HG03025 (cell line): ENCODE measurements around the gene SHISAL1.
"Not testable (repeated sequence)": the region's sequence is repeated elsewhere in the genome, so short reads cannot be mapped to it uniquely, and the experiment has no call there.

Experiments used
- ATAC-seq: cut with Tn5 transposase; IDR thresholded peaks from one replicate; pipeline ENCODE4 v1.9.1; 2021; ENCODE audit warnings: mild to moderate bottlenecking, moderate library complexity; ENCODE audit not compliant: unreplicated experiment, low FRiP score

SHISAL1 gene

GRCh38 chr22:44329179-44329796 lies 16.5 kb upstream of the SHISAL1 start:
- ATAC-seq: no peak

- ATAC-seq: no peak
Observed at GRCh38 chr22:44328762-44329161, 16.0 kb upstream of the SHISAL1 start.

- no peak for ATAC-seq
Observed at GRCh38 chr22:44328326-44328725, 15.6 kb upstream of the SHISAL1 start.

- no peak for ATAC-seq
Observed at GRCh38 chr22:44326491-44326885, 13.7 kb upstream of the SHISAL1 start.

GRCh38 chr22:44325718-44326490 lies 13.2 kb upstream of the SHISAL1 start:
- ATAC-seq: no peak

- ATAC-seq: not testable (repeated sequence)
Observed at GRCh38 chr22:44323140-44323790, 10.5 kb upstream of the SHISAL1 start.

- no peak for ATAC-seq
Observed at GRCh38 chr22:44319685-44320084, 6.9 kb upstream of the SHISAL1 start.

- no peak for ATAC-seq
Observed at GRCh38 chr22:44318751-44319150, 6.0 kb upstream of the SHISAL1 start.

GRCh38 chr22:44317886-44318637 lies 5.3 kb upstream of the SHISAL1 start:
- no peak for ATAC-seq

GRCh38 chr22:44317123-44317444 lies 4.3 kb upstream of the SHISAL1 start:
- no peak for ATAC-seq

GRCh38 chr22:44316393-44317122 lies 3.8 kb upstream of the SHISAL1 start:
- ATAC-seq: no peak

- no peak for ATAC-seq
Observed at GRCh38 chr22:44314425-44315067, 1.8 kb upstream of the SHISAL1 start.

GRCh38 chr22:44313385-44314006 lies 745 bp upstream of the SHISAL1 start:
- ATAC-seq: no peak

GRCh38 chr22:44311855-44312170 lies 938 bp downstream of the SHISAL1 start:
- no peak for ATAC-seq

- ATAC-seq: no peak
Observed at GRCh38 chr22:44311104-44311854, 1.5 kb downstream of the SHISAL1 start.

- no peak for ATAC-seq
Observed at GRCh38 chr22:44309647-44310046, 3.1 kb downstream of the SHISAL1 start.

GRCh38 chr22:44309137-44309536 lies 3.6 kb downstream of the SHISAL1 start:
- ATAC-seq: no peak

- no peak for ATAC-seq
Observed at GRCh38 chr22:44307509-44308169, 5.1 kb downstream of the SHISAL1 start.
